CD4-positive, alpha-beta T cell treated with Interleukin-6 for 4 hours (primary cell): Measurements from ENCODE around the gene ZNF77.
"Not testable (repeated sequence)": the region's sequence is repeated elsewhere in the genome, so short reads cannot be mapped to it uniquely, and the experiment has no call there.

ENCODE experiments used
- DNase-seq: peaks from one replicate; pipeline ENCODE4 v3.0.0-alpha.2; 2020; ENCODE audit warnings: mixed read lengths

The ZNF77 gene

DNA sequence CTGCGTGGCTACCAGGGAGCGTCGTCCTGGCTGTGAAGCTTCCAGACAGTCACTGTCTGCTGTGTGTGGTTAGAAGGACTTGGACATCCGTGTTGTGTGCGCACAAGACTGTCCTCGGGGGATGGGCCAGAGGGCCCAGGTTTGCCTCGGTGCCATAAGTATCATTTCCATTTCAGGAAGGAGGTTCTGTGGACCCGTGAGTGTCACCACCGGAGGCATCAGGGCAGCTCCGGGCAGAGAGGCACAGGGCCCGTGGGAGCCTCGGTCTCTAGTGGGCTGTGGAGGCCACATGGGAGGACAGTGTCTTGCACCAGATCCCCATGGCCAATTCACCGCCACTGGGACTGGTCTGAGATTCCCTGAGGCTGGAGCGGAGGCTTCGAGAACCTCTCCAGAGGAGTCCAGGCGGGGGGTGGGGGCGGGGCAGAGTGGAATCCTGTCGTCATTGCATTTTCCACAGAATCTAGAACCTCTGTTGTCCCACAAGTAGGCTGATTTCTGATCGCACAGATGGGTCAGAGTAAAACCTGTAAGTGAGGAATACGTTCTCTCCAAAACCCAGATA is 38.1 kb downstream of the ZNF77 start:
- no peak for DNase-seq

DNA sequence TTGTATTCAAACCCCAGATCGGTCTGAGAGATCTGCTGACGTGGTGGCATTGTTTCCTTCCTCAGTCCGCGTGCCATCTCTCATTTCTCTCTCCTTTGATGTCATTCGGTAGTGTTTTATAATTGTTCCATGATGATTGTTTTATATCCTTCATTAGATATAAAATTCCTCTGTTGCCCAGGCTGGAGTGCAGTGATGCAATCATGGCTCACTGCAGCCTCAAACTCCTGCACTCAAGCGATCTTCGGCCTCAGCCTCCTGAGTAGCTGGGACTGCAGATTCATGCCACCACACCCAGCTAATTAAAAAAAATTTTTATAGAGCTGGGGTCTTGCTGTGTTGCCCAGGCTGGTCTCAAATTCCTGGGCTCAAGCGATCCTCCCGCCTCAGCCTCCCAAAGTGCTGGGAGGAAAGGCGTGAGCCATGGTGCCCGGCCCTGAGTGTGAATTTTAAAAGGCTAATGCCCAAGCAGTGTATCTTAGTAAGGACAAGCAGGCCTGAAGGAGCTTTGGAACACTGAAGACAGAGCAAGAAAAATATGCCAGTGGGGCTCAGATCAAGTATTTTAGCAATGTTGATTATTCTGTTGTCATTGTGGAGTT is 38.8 kb downstream of the ZNF77 start:
- DNase-seq = no peak

DNA sequence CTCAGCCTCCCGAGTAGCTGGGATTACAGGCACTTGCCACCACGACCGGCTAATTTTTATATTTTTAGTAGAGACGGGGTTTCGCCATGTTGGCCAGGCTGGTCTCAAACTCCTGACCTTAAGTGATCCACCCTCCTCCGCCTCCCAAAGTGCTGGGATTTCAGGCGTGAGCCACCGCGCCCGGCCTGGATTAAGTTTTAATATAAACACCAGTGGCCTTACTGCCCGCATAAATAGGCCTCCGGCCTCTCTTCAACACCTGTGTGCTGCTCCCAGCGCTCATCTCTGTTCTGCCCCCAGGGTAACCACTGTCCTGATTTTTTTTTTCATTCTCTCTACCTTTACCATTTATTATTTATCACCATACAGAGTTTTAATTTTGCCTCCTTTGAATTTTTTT is 41.4 kb downstream of the ZNF77 start:
- DNase-seq = not testable (repeated sequence)

DNA sequence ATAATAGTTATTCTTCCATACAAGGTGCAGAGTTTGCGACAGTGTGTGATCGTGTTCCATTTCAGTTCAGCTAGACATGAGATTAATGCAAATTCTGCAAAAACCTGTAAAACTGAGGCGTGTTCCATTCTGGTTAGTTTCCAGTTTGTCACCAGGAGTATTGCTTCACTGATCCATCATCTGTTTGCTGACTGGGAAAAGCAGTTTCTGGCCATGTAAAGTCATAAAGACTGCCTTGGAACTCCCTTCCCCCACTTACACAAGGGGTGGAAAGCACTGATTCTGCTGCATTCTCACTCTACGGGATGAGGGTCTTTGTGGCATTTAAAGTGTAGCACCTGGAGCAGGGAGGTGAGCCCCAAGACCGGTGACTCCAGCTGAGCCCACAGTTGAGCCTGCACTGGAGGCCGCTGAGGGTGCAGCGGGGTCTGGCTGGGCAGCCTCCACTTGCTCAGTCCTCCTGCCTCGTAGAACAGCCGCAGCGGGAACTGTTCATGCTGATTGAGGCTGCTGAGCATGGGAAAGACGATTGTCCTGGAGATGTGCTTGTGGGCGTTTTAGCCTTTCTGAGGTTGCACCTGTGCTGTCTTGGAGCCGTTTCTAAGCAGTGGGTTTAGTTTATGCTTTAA is 42.1 kb downstream of the ZNF77 start:
- DNase-seq = no peak

DNA sequence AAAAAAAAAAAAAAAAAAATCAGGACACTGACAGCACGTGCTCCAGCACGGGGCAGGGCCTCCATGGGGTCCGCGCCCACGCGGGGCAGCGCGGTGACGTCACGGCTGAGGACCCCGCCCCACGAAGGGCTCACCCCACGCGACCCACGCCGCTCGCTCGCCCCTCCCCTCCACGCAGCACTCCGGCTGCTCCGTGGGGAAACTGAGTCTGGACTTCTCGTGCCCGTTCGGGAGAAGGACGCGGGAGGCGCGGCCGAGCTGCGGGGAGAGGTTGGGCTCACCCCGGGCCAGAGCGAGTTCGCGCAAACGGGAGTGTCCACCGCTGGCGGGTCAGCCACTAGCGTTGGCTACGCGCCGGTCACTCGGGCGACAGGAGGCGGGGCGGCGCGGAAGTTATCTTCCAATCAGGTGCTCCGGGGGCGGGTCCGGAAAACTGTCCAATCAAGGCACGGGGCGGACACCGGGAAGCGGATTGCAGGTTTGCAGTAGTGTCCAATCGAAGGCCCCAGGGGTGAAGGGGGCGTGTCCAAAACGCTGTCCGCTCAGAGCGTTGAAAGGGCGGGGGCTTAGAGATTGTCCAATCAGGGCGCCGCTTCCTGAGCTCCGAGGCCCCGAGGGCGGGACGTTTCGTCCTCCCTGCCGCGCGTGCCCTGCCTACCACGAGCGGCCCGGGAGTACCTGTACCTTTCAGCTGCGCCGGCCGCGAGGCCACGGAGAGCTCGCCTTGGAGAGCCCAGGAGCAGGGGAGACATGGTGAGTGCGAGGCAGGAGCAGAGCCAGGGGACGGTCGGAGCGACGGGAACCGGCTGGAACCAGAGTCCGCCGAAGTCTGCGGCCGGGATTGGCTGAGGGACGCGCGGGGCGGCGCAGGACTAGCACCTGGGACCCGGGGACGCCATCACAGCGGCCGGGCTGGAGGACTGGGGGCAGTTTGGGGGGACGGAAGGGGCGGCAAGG is 44.2 kb downstream of the ZNF77 start, which contains the start of gene ZNF57:
Gene ZNF57, plus strand, starts transcription at position 633 of the 957 bp plus-strand sequence. Its CDS starts 118 bp downstream, at position 751.
- DNase-seq = peak; percentile 99

DNA sequence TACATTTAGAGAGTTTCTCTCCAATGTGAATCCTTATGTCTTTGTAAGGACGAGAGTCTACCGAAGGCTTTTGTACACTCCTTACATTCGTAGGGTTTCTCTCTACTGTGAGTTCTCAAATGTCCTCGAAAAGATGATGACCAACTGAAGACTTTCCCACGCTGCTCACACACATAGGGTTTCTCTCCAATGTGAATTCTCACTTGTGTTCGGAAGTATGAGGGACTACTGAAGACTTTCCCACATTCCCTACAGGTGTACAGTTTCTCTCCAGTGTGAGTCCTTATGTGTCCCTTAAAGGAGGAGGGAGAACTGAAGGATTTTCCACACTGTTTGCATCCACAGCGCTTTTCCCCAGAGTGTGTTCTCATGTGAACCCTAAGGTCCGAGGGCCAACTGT is 48.1 kb downstream of the ZNF77 start:
- no peak for DNase-seq

DNA sequence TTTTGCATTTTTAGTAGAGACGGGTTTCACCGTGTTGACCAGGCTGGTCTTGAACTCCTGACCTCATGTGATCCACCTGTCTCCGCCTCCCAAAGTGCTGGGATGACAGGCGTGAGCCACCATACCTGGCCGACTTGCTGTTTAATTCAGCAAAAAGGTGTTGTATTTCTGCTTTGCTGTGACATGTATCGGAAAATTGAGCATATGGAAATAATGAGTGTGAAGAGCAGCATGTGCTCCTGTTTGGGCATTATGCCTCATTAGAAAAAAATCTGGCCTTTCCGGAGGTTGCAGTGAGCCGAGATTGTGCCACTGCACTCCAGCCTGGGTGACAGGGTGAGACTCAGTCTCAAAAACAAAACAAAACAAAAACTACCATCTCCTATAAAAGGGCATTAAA is 54.2 kb downstream of the ZNF77 start:
- DNase-seq = not testable (repeated sequence)

DNA sequence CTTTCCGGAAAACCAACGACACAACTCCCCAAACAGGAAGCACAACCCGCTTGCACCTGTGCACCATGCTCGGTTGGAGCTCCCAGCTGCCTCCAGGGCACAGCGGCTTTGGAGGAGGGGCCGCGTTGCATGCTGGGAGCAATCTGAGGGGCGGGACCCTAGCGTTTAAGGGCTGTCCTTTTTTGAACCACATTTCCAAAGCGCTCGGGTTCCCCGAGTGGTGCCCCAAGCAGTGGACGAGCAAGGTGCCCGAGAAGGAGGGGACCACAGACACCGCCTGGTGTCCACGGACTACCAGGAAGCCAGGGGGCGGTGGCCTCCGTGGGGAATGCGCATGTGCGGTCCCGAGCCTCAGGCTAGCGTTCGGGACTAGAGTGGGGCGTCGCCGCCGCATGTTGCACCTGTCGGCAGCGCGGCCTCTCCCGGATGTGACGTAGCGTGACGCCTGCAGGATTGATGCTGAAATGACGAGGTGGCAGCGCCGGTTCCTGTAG is 56.0 kb downstream of the ZNF77 start:
- DNase-seq = peak; percentile 59

DNA sequence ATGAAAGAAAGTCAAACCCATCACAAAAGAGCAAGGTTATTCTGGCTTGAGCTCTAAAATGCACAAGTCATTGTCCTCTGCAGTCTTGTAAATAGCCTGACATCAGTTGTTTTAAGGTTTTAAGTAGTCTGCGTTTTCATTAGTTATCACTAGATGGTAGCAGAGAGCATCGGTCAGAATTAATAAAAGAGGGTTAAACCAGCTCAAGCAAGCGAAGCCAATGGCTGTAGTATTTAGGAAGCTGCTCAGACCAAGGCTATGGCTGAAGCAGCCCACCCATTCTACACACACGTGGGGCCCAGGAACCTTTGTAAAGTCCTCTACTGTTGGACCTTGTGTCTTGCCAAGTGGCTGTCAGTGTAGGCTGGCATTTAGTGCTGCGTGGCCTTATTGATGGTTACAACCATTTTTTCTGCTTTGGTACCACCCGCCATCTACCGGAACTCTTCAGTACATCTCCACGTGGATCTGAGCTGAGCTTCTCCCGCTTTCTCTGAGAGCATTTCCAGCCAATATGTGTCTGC is 57.3 kb downstream of the ZNF77 start:
- no peak for DNase-seq

DNA sequence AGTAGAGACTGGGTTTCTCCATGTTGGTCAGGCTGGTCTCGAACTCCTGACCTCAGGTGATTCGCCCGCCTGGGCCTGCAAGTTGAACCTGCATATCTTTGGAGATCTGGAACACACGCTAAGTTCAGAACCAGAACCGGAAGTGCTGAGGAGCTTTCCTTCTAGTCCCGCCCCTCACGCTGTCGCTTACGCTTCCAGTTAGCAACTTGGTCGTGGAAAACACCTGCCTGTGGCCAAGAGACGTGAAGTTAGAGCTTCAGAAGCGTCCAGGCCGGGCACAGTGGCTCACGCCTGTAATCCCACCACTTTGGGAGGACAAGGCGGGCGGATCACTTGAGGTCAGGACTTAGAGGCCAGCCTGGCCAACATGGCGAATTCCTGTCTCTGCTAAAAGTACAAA is 59.0 kb downstream of the ZNF77 start:
- no peak for DNase-seq

DNA sequence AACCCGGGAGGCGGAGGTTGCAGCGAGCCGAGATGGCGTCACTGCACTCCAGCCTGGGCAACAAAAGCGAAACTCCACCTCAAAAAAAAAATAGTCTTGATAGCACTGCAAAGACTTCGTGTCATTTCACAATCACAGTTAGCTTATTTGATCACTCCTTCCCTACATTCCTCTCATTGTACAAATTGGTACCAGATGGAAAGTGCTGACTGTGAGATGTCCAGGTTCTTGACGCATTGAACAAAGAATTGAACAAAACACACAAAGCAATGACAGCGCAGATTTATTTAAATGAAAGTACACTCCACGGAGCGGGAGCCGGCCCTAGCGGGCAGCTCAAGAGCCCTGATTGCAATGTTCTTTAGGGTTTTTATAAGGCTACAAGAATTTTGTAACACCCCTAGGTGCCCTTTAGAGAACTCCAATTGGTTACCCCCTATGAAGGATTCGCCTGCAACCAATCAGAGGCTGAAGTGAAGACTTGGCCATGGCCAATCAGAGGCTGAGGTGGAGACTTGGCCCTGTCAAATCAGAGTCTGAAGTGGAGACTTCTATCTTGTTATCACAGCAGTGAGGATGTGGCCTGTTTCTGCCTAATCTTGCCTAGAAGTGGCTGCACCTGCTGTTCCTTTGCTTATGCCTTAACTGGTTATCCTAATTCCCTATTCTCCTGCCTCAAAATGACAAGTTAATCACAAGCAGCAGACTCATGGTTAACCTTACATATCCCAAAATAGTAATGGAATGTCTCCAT is 60.9 kb downstream of the ZNF77 start:
- DNase-seq = no peak
